ENCODE measurements around the gene PI4KA. TPM values are rescaled to one million over a fixed set of nuclear protein-coding genes. Genes with fewer than 3 reads are reported as not detected.
A peak's percentile ranks its signal among the peaks of the same experiment; 100 is the strongest.

Gene PI4KA
- total and polyA plus RNA-seq, 10 donors = 29.8 to 143 (median 108) TPM

- Histone ChIP-seq H3K9me3 (no peaks in the 10 kb centered on the region), H3K4me1 (peaks cover 0 to 24% (median 10%) of the 10 kb centered on the region in 6 donors), H3K27ac (no peak overlapping the region), H3K4me3 (no peak overlapping the region), H3K36me3 (peaks cover 0 to 68% (median 49%) of the 10 kb centered on the region in 6 donors), H3K27me3 (replicated peaks in 1 of 7) (no peaks in the 10 kb centered on the region)
- TF ChIP-seq POLR2AphosphoS5 (IDR thresholded peaks at IDR 0.05) = no peak
- no peak for TF ChIP-seq CTCF (IDR thresholded peaks at IDR 0.05 in 8 of 11, conservative IDR thresholded peaks at IDR 0.05 in 3 of 11)
- no peak for TF ChIP-seq POLR2A (IDR thresholded peaks at IDR 0.05)
- DNase-seq = no peak
- intact Hi-C loops (cut with DNase I; ENCODE audit: low total_unique reads) = no loop called here
- WGBS, 5 donors = 91 to 98% (median 94%) methylated on average over 6 of the region's 6 CpGs
Observed at GRCh38 chr22:20889025-20889704, 30.6 kb upstream of the PI4KA start.

- no peaks in the 10 kb centered on the region for H3K9me3 ChIP-seq
- peaks cover 0 to 86% (median 66%) of the 10 kb centered on the region in 6 donors for H3K36me3 ChIP-seq
- WGBS, 5 donors = 81 to 89% (median 88%) methylated on average over 5 of the region's 5 CpGs
- peaks cover 0 to 24% (median 10%) of the 10 kb centered on the region in 6 donors for H3K4me1 ChIP-seq
- TF ChIP-seq POLR2AphosphoS5 (IDR thresholded peaks at IDR 0.05) (no peak), POLR2A (IDR thresholded peaks at IDR 0.05) (no peak), CTCF (IDR thresholded peaks at IDR 0.05 in 8 of 11, conservative IDR thresholded peaks at IDR 0.05 in 3 of 11) (no peak)
- no peaks in the 10 kb centered on the region for H3K27me3 ChIP-seq (replicated peaks in 1 of 7)
- DNase-seq = no peak
- no peak overlapping the region for H3K27ac ChIP-seq
- H3K4me3 ChIP-seq = no peak overlapping the region
- intact Hi-C loops (cut with DNase I; ENCODE audit: low total_unique reads) = no loop called here
Observed at GRCh38 chr22:20887375-20887774, 28.8 kb upstream of the PI4KA start.

DNA sequence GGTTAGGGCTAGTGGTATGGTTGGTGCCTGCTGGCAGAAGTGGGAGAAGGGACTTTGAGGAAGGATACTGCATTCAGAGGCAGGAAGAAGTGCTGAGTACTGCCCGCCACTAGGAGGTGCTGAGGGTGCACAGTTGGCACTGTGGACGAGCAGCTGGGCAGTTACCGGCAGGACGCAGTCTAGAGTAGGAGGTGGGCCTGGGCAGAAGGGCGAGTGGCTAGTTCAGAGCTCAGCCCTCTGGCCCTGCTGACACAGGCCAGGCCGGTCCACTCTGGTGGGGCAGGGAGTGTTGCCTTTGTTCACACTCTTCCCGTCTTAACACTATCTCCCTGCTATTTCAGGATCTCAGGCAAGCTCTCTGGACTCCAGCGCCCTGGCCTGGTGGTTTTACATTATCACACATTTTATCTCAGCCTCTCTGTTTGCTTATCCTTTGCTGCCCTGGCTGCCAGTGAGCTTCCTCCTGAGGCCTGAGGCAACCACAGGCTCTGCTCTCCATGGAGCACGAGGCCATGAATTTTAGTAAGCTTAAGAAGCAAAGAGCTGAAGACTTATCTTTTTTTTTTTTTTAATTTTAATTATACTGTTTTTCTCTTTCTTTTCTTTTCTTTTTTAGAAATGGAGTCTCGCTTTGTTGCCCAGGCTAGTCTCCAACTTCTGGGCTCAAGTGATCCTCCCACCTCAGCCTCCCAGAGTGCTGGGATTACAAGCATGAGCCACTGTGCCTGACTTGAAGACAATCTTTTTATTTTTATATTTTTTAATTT lies 27.1 kb upstream of the PI4KA start:
- no peaks in the 10 kb centered on the region for H3K9me3 ChIP-seq
- H3K36me3 ChIP-seq = peaks cover 0 to 100% (median 82%) of the 10 kb centered on the region in 6 donors
- 29 to 40% (median 36%) methylated on average over 10 of the region's 10 CpGs for WGBS, 5 donors
- H3K27ac ChIP-seq = peak overlapping the region in 7 of 8 donors; percentile 46 to 73 (median 55)
- intact Hi-C loops (cut with DNase I; ENCODE audit: low total_unique reads) = no loop called here
- DNase-seq = peak; percentile 90
- TF ChIP-seq POLR2A (IDR thresholded peaks at IDR 0.05) (no peak), CTCF (IDR thresholded peaks at IDR 0.05 in 8 of 11, conservative IDR thresholded peaks at IDR 0.05 in 3 of 11) (peak; percentile 66 to 90 (median 77)), POLR2AphosphoS5 (IDR thresholded peaks at IDR 0.05) (peak; percentile 67 to 74 (median 69))
- H3K4me1 ChIP-seq = peaks cover 0 to 24% (median 10%) of the 10 kb centered on the region in 6 donors
- no peaks in the 10 kb centered on the region for H3K27me3 ChIP-seq (replicated peaks in 1 of 7)
- H3K4me3 ChIP-seq = no peak overlapping the region

- 69 to 85% (median 77%) methylated on average over 7 to 8 of the region's 8 CpGs for WGBS, 5 donors
- peaks cover 0 to 24% (median 10%) of the 10 kb centered on the region in 6 donors for H3K4me1 ChIP-seq
- no peak overlapping the region for H3K4me3 ChIP-seq
- H3K27ac ChIP-seq = peak overlapping the region in 4 of 8 donors; percentile 47 to 73 (median 66)
- no peaks in the 10 kb centered on the region for H3K9me3 ChIP-seq
- DNase-seq = no peak
- H3K27me3 ChIP-seq (replicated peaks in 1 of 7) = no peaks in the 10 kb centered on the region
- TF ChIP-seq POLR2AphosphoS5 (IDR thresholded peaks at IDR 0.05) = no peak
- TF ChIP-seq CTCF (IDR thresholded peaks at IDR 0.05 in 8 of 11, conservative IDR thresholded peaks at IDR 0.05 in 3 of 11) = no peak
- TF ChIP-seq POLR2A (IDR thresholded peaks at IDR 0.05) = no peak
- H3K36me3 ChIP-seq = peaks cover 0 to 100% (median 81%) of the 10 kb centered on the region in 6 donors
- intact Hi-C loops (cut with DNase I; ENCODE audit: low total_unique reads) = no loop called here
Observed at GRCh38 chr22:20885017-20885556, 26.5 kb upstream of the PI4KA start.

Measured in spleen (tissue), 11 donors.